Neural progenitor cell (in vitro differentiated cells): Measurements from ENCODE around the gene TTYH3.
"Not testable (repeated sequence)": the region's sequence is repeated elsewhere in the genome, so short reads cannot be mapped to it uniquely, and the experiment has no call there.

Experiments used
- CTCF ChIP-seq: fragments of 200-600 bp; sonication (generic); IDR thresholded peaks from 2 replicates; pipeline ENCODE4 v1.5.1; 2017; ENCODE audit warnings: antibody characterized with exemption, mild to moderate bottlenecking
- EZH2phosphoT487 ChIP-seq: fragments of 200-600 bp; sonication (generic); IDR thresholded peaks from 2 replicates; pipeline ENCODE4 v1.6.1; 2017; ENCODE audit warnings: antibody characterized with exemption

GRCh38 chr7:2691932-2692439, 60.2 kb downstream of the TTYH3 start:
- not testable (repeated sequence) for TF ChIP-seq CTCF, EZH2phosphoT487
